ENCODE results near the gene SMC2. TPM values are rescaled to one million over a fixed set of nuclear protein-coding genes. Genes with fewer than 3 reads are reported as not detected.

Gene SMC2
- 17.6 to 25.0 TPM (median 22.6 TPM) in 5 replicates for total RNA-seq (2022; extraction: Qiagen RNA extraction)

DNA sequence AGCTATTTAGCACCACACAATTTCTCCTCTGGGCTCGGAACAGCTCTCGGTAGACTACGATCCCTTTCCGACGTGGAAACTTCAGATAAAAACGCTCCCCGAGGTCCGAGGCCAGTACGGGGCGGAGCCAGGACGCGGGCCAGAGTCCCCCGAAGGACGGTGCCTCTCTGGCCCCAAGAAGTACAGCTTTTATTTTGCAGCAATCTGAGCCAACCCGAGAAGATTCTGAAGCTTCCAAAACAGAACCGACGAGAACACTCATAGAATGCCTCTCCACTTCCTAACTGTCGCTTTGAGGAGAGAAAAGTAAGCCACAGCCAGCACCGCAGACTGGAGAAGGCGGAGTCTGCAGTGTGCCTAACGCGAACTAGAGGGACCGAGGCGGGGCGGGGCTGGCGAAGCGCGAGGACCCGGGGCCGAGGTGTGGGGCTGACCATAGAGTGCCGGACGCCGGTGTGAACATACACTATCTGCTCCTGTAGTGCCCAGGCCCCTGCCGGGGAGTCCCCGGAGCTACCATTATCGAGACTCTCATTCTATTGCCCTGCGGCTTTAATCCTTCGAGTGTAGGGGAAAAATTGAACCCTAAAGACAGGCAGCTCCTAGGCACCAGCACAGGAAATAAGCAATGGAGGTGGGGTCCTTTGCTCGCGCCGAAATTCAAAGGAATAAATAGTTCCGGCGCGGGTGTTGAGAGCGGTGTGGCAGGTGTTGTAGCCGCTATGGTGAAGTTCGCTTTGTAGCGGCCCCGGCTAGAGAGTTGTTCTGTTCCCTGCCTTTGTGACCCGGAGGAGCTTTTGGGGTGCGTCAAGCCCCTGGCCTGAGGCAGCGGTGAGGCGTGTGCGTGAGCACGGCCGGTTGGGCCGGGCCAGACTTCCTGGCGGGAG, at the start of gene SMC2:
SMC2 (plus strand) TSS at position 663 of the 887 bp plus-strand sequence. CDS start 1,076 bp downstream, outside the sequence.

